Neural crest cell (in vitro differentiated cells): ENCODE measurements around the gene TNIK. TPM values are rescaled to one million over a fixed set of nuclear protein-coding genes. Genes with fewer than 3 reads are reported as not detected.

Source experiments
- DNase-seq: peaks from one replicate; pipeline ENCODE4 v3.0.0; 2021; ENCODE audit warnings: low read depth, mixed read lengths, low spot score
- H3K27ac Mint-ChIP-seq: one replicate; pipeline ENCODE4 v1.8.0; 2021; ENCODE audit warnings: mild to moderate bottlenecking, mixed read lengths; ENCODE audit not compliant: unreplicated experiment
- H3K27me3 Mint-ChIP-seq: 2 replicates; pipeline ENCODE4 v1.8.0; 2021; ENCODE audit warnings: low read depth, mild to moderate bottlenecking, mixed read lengths
- H3K36me3 Mint-ChIP-seq: 2 replicates; pipeline ENCODE4 v1.8.0; 2021; ENCODE audit warnings: low read depth, mild to moderate bottlenecking, mixed read lengths
- H3K4me1 Mint-ChIP-seq: 2 replicates; pipeline ENCODE4 v1.8.0; 2021; ENCODE audit warnings: mixed read lengths
- H3K4me3 Mint-ChIP-seq: one replicate; pipeline ENCODE4 v1.8.0; 2021; ENCODE audit warnings: mild to moderate bottlenecking, mixed read lengths
- H3K9me3 Mint-ChIP-seq: 2 replicates; pipeline ENCODE4 v1.8.0; 2021; ENCODE audit warnings: mixed read lengths
- total RNA-seq: library from RNA; stranded (reverse); gene quantifications from 2 replicates; pipeline ENCODE4 v1.2.1, GENCODE V29; 2021
- TF ChIP-seq, protein P1 (sequence below): fragments of 200-600 bp; sonication (generic); conservative IDR thresholded peaks from 2 replicates; pipeline ENCODE4 v1.5.0; 2021; ENCODE audit warnings: antibody characterized with exemption, mild to moderate bottlenecking

TNIK gene
- total RNA-seq, 1 donor from 2014 or later = 32.3 TPM

DNA sequence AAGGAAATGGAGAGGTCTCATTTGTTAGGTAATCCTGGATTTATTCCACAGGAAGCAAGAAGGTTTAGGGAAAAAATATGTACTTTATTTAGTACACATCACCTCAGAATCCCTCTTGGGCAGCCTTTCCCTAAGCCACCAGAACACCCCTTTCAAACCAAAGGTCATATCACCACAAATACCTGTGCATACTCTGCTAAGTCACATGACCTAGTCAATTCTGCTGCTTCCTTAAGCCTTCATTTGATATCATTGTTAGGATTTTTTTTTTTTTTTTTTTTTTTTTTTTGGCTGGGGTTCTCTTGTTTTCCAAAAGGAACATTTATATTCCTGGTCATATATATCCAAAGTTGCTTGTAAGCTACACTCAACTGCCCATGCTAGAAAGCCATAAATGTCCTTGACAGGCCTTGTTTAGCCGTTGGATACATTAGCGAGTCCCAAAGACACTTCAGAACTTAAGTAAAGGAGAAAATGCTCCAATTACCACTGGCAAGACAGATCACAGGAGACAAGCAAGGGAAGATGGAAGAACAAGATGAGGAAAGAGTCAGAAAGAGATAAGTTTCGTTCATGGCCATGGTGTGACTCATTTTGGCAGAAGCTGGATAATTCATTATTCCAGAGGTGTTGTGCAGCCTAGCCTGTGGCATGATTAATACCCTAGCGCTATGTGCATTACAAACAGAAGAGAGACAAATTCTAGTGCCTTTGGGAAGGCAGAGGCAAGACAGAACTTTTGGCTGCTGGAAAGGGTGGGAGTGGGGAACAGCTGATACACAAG, 278.1 kb downstream of the TNIK start:
- H3K9me3 Mint-ChIP-seq = no peaks in the 10 kb centered on the region
- no peaks in the 10 kb centered on the region for H3K27me3 Mint-ChIP-seq
- no peak overlapping the region for H3K4me3 Mint-ChIP-seq
- DNase-seq = no peak
- TF ChIP-seq, protein P1, sequence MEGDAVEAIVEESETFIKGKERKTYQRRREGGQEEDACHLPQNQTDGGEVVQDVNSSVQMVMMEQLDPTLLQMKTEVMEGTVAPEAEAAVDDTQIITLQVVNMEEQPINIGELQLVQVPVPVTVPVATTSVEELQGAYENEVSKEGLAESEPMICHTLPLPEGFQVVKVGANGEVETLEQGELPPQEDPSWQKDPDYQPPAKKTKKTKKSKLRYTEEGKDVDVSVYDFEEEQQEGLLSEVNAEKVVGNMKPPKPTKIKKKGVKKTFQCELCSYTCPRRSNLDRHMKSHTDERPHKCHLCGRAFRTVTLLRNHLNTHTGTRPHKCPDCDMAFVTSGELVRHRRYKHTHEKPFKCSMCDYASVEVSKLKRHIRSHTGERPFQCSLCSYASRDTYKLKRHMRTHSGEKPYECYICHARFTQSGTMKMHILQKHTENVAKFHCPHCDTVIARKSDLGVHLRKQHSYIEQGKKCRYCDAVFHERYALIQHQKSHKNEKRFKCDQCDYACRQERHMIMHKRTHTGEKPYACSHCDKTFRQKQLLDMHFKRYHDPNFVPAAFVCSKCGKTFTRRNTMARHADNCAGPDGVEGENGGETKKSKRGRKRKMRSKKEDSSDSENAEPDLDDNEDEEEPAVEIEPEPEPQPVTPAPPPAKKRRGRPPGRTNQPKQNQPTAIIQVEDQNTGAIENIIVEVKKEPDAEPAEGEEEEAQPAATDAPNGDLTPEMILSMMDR = no peak
- peaks cover 12% of the 10 kb centered on the region for H3K4me1 Mint-ChIP-seq
- no peak overlapping the region for H3K27ac Mint-ChIP-seq
- no peaks in the 10 kb centered on the region for H3K36me3 Mint-ChIP-seq

DNA sequence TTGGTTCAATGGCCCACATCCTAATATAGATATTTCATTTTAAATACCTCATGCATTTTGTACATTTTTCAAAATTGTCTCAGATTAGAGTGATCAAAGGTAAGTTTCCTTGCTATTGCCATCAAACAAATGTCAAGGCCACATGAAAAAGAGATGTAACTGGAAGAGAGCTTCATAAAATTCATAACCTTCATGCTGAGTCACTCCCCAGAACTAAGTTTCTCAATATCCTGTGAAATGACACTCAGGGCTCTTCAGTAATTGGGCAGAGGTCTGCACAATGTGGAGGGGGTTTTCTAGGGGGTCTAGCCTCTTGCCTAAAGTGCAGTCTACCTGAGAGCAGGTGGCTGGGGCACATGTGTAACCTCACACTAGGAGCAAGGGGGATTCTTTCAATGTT, 281.5 kb downstream of the TNIK start:
- TF ChIP-seq, protein P1 = no peak
- Mint-ChIP-seq H3K9me3 (no peaks in the 10 kb centered on the region), H3K4me1 (peaks cover 16% of the 10 kb centered on the region), H3K4me3 (no peak overlapping the region), H3K27ac (no peak overlapping the region), H3K36me3 (peaks cover 3% of the 10 kb centered on the region), H3K27me3 (no peaks in the 10 kb centered on the region)
- DNase-seq = no peak

DNA sequence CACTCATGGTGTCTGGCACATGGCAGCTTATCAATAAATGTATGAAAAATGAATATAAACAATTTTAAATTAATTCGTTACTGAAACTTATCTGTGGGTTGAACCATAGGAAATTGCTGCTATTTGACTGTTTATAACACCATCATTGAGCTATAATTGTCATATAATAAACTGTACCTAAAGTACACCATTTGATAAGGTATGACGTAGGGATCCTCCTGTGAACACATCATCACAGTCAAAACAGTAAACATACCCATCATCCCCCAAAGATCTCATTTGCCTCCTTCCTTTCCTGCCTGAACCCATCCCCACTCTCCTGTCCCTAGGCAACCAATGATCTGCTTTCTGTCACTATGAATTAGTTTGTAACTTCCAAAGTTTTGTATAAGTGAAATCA, 282.7 kb downstream of the TNIK start:
- Mint-ChIP-seq H3K4me3 (no peak overlapping the region), H3K4me1 (peaks cover 19% of the 10 kb centered on the region), H3K27me3 (no peaks in the 10 kb centered on the region), H3K36me3 (peaks cover 6% of the 10 kb centered on the region), H3K9me3 (no peaks in the 10 kb centered on the region), H3K27ac (no peak overlapping the region)
- no peak for DNase-seq
- TF ChIP-seq, protein P1 = no peak

DNA sequence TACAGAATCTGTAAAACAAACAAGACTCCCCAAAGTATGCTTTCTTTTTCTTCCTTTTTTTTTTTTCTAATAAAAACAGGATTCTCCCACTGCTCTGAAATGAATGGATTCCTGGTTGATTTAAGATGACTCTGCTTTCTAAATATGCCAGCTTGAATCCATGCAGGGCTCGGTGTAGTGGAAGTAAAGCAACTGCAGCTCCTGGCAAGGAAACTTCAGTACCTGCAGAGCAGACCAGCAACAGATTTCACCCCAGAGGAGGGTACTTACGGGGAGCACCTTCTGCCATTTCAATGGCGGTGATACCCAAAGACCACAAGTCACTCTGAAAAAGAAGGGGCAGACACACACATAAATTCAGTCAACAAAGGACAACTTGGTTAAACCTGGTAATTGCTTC, 283.1 kb downstream of the TNIK start:
- TF ChIP-seq, protein P1 = no peak
- Mint-ChIP-seq H3K4me1 (peaks cover 21% of the 10 kb centered on the region), H3K9me3 (no peaks in the 10 kb centered on the region), H3K27ac (no peak overlapping the region), H3K27me3 (no peaks in the 10 kb centered on the region), H3K36me3 (peaks cover 9% of the 10 kb centered on the region), H3K4me3 (no peak overlapping the region)
- no peak for DNase-seq

DNA sequence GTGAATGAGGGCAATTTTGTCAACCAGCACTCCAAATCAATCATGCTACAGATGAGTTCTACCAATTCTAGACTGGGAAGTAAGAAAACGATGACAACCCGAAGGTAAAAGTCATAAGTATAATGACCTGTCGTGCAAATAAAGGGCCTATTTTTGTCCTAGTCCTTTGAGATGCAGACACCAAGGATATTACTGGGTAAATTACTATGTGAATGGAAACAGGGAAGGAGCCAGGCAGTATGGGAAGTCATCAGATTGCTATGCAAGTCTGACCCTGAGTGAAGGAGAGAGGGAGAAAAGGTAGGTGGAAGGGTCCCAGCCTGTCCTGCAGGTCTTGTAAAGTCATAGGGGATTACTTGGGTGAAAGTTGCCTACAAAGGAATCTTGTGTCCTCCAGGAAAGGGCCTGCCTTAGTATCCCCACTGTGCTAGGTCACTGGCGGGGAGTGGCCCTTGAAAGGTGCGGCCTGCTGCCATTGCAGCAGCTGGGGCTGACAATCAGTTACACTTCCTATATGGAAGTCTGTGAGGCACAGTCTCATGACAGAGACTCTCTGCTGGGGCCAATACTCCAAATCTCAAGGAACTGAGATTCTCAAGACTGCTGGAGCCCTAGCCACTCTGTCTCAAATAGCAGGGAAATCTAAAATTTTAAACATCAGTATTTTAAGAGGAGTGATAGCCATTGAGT, 283.8 kb downstream of the TNIK start:
- H3K9me3 Mint-ChIP-seq = no peaks in the 10 kb centered on the region
- no peak overlapping the region for H3K4me3 Mint-ChIP-seq
- H3K27ac Mint-ChIP-seq = no peak overlapping the region
- H3K4me1 Mint-ChIP-seq = peaks cover 21% of the 10 kb centered on the region
- H3K36me3 Mint-ChIP-seq = peaks cover 9% of the 10 kb centered on the region
- H3K27me3 Mint-ChIP-seq = no peaks in the 10 kb centered on the region
- DNase-seq = no peak
- TF ChIP-seq, protein P1 = no peak
